Fibroblast of lung (primary cell): ENCODE results near the gene PAK6.

Experiments
- EZH2 ChIP-seq: IDR thresholded peaks from 2 replicates; pipeline ENCODE4 v1.5.1; 2012; ENCODE audit warnings: low read length, control low read depth, mild to moderate bottlenecking; ENCODE audit errors: missing control alignments
- TF ChIP-seq, protein P1 (sequence below), 2 donors: IDR thresholded peaks in 1 of 2; conservative IDR thresholded peaks in 1 of 2; 1 replicate in 1 of 2; 2 replicates in 1 of 2; pipeline ENCODE4 v1.5.1; 2011 to 2012; ENCODE audit warnings: low read length in 2 of 2, control low read depth in 1 of 2, inconsistent platforms in 1 of 2, low read depth in 1 of 2, mild to moderate bottlenecking in 1 of 2

DNA sequence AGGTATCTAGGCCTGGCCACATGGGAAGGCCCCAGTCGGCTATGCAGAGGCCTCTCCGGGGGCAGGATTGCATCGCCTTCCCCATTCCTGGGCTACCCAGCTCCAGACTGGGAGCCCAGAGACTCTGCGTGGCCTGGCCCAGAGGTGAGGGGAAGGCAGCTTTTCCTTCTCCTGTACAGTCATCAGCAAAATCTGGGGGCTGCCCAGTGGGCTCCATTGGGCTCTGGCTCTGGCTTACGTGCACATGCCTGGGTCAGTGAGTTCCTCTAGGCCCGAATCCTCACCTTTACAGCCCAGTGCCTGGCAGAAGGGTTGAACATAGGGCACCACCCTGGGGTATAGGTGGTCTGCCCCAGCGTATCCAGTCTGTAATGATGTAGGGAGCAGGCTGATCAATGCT is 47.9 kb downstream of the PAK6 start:
- TF ChIP-seq, protein P1, sequence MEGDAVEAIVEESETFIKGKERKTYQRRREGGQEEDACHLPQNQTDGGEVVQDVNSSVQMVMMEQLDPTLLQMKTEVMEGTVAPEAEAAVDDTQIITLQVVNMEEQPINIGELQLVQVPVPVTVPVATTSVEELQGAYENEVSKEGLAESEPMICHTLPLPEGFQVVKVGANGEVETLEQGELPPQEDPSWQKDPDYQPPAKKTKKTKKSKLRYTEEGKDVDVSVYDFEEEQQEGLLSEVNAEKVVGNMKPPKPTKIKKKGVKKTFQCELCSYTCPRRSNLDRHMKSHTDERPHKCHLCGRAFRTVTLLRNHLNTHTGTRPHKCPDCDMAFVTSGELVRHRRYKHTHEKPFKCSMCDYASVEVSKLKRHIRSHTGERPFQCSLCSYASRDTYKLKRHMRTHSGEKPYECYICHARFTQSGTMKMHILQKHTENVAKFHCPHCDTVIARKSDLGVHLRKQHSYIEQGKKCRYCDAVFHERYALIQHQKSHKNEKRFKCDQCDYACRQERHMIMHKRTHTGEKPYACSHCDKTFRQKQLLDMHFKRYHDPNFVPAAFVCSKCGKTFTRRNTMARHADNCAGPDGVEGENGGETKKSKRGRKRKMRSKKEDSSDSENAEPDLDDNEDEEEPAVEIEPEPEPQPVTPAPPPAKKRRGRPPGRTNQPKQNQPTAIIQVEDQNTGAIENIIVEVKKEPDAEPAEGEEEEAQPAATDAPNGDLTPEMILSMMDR (conservative IDR thresholded peaks at IDR 0.05 in 1 of 2, IDR thresholded peaks at IDR 0.05 in 1 of 2; ENCODE audit: low read depth in 1 of 2, low read length in 2 of 2): no peak
- TF ChIP-seq EZH2: no peak
